SU-DHL-6 (cell line): ENCODE data around the gene GBP5.

ENCODE experiments used
- EZH2phosphoT487 ChIP-seq: fragments of 200-600 bp; sonication (generic), shearing (Covaris generic); conservative IDR thresholded peaks from 2 replicates; pipeline ENCODE4 v1.6.1; 2018; ENCODE audit warnings: mild to moderate bottlenecking, antibody characterized with exemption, low read length, moderate library complexity, mixed read lengths
- TF ChIP-seq, protein P1 (sequence below): fragments of 200-600 bp; sonication (generic); IDR thresholded peaks from one replicate; pipeline ENCODE4 v1.5.1; 2017; ENCODE audit warnings: antibody characterized with exemption, mild to moderate bottlenecking, low read length, moderate library complexity; ENCODE audit not compliant: insufficient read depth, poor library complexity, severe bottlenecking

DNA sequence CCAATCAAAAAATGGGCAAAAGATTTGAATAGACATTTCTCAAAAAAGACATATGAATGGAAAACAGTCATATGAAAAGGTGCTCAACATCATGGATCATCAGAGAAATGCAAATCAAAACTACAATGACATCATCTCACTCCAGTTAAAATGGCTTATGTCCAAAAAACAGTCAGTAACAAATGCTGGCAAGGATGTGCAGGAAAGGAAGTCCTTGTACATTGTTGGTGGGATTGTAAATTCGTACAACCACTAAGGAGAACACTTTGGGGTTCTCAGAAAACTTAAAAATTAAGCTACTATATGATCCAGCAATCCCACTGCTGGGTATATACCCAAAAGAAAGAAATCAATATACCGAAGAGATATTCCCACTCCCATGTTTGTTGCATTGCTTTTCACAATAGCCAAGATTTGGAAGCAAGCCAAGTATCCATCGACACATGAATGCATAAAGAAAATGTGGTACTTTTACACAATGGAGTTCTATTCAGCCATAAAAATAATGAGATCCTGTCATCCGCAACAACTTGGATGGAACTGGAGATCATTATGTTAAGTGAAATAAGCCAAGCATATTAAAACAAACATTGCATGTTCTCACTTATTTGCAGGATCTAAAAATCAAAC is 17.9 kb downstream of the GBP5 start:
- TF ChIP-seq, protein P1, sequence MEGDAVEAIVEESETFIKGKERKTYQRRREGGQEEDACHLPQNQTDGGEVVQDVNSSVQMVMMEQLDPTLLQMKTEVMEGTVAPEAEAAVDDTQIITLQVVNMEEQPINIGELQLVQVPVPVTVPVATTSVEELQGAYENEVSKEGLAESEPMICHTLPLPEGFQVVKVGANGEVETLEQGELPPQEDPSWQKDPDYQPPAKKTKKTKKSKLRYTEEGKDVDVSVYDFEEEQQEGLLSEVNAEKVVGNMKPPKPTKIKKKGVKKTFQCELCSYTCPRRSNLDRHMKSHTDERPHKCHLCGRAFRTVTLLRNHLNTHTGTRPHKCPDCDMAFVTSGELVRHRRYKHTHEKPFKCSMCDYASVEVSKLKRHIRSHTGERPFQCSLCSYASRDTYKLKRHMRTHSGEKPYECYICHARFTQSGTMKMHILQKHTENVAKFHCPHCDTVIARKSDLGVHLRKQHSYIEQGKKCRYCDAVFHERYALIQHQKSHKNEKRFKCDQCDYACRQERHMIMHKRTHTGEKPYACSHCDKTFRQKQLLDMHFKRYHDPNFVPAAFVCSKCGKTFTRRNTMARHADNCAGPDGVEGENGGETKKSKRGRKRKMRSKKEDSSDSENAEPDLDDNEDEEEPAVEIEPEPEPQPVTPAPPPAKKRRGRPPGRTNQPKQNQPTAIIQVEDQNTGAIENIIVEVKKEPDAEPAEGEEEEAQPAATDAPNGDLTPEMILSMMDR: no peak
- no peak for TF ChIP-seq EZH2phosphoT487
